ENCODE results near the gene KRT7.
A peak's percentile ranks its signal among the peaks of the same experiment; 100 is the strongest.
"Not testable (repeated sequence)": the region's sequence is repeated elsewhere in the genome, so short reads cannot be mapped to it uniquely, and the experiment has no call there.

KRT7 gene

DNA sequence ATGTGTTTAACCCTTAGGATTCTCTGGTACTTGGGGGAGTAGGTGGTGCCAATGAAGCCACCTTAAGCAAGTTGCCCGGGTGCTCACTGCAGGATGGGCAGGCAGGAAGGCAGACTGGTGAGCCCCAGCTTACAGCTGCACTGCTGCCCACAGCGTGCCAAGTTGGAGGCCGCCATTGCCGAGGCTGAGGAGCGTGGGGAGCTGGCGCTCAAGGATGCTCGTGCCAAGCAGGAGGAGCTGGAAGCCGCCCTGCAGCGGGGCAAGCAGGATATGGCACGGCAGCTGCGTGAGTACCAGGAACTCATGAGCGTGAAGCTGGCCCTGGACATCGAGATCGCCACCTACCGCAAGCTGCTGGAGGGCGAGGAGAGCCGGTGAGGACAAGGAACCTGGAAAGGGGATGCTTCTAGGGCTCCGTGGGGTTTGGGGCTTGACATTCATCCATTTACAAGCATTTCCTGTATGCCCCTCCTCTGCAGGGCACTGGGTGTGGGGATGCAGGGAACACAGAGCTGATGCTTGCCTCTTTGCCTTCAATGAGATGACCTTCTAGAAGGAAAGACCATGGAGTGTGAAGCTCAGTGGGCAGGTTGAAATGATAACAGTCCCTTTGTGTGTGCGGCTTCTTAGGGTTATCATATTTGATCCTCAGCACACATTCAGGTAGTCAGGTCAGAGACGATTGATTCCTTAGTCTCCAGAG is 12.4 kb downstream of the KRT7 start:
- DNase-seq: no peak

DNA sequence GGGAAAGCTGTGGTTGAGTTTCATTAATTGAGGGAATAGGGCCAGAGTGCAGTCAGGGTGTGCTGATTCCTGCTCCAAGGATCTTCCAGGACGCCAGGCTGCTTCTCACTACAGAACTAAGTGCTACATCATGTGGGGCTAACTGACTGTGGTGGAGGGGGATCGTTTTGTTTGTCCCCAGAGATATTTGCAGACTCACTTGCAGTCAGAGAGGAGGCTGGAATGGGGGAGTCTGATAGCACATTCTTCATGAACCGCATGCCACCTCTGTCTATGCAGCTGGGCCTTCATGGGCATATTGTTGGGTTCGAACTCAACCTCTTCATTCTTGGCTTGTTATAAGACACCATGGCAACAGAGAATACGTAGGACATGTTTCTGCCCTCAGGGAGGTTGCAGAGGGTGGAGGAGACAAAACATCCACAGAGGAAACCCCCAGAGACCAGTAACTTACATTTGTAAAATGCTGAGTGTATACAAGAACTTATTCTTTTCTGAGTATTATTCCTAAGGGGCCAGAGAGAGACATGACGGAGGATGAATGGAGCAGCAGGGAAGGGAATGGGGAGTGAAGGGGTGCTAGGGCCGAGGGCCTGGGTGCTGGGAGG is 13.0 kb downstream of the KRT7 start:
- DNase-seq: no peak

DNA sequence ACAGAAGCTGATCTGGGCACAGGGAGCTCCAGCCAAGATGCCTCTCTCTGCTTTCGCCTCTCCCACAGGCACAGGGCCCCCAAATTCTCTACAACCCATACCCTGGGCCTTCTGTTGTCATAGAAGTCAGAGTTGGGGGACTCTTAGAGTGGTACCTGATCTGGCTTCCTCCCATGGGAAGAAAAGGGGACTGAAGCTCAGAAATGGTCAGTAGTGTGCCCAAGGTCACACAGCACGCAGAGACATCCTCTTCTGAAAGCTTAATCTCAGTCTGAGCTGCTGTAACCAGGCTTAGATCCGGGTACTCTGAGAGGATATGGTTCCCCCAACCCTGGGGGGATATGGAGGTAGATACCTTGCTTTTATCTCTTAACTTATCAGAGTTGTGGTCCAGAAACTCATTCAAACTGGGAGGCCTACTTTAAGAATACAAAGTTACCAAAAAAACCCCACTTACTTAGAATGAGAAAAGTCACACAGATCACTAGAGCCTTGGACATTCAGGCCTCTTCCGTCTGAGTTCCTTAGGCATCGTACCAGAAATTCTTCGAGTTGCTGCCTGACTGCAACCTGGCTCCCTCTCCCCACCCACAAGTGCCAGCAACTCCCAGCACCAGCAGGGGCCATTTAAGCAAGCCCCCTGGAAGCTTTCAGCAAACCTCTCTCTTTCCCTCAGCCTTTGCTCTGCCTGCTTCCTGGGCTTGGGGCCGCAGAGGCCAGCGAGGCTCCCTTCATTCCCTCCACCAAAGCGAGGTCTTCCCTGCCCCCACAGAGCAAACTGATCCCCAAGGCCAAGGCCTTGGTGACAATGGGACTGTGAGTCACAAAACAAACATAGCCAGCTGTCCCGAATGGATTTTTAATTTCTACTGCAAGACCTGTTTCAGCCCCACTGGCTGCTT is 13.9 kb downstream of the KRT7 start:
- peak in 1 of 14 donors; percentile 60 for DNase-seq

DNA sequence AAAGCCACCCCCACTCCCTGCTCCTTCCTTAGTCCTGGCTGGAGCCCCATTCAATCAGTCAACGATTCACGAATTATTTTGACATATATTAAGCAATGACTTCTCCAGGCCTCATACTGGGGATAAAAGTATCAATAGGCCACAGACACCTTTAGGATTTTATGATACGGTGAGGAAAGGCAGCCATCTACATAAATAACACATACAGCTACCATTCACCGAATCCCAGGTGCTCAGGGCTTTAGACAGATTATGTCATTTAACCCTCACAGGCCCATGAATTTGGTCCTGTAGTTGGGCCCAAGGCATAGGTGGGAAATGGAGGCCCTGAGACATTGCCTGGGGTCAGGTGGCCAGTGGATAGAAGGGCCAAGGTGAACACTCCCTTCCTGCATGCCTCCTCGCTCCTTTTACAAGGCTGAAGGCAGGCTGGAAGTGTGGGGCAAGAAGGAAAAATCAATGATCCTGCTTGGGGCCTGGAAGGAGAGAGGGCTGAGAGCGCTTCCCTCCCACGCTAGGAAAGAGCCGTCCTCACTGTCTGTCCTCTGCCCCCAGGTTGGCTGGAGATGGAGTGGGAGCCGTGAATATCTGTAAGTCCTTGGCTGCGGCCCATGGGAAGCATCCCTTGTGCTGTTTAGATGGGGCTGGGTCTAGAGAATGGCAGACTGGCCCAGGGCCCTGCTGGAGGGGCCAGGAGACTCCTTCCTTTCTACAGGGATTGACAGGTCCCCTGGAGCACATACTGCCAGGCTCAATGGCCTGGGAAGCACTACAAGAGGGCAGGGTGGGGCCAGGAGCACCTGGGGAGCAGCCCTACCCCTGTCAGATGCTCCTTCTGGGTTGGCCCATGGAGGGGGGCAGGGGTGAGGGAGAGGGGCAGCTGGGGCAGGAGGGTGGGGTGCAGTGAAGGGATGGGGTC is 14.8 kb downstream of the KRT7 start:
- no peak for DNase-seq

DNA sequence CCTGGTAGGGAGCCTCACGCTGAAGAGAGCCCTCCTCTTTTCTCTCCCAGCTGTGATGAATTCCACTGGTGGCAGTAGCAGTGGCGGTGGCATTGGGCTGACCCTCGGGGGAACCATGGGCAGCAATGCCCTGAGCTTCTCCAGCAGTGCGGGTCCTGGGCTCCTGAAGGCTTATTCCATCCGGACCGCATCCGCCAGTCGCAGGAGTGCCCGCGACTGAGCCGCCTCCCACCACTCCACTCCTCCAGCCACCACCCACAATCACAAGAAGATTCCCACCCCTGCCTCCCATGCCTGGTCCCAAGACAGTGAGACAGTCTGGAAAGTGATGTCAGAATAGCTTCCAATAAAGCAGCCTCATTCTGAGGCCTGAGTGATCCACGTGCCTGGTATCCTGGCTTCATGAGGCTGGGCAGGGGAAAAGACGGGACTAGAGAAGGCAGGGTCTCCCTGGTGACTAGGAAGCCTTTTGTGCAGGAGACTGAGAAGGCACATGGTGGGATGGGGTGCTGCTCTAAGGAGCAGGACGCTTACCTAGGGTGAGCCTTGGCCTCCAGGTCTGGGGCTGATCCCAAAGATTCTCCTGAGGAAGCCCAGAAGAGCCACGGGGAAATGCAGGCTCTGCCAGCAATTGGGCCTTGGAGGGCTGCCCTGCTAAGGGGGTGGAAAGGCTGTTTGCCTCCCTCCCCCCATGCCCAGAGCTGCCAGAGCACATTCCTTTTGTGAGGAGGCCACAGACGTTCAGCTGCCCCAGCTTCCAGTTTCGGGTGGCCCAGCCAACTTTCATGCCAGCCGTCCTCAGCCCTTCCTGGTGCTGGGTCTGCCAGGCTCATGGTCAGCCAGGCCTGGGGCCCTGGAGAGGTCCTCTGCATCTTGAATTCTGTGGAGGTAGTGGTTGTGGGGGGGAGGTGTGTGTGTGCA is 15.8 kb downstream of the KRT7 start:
- peak in 10 of 14 donors; percentile 18 to 76 (median 60) for DNase-seq

DNA sequence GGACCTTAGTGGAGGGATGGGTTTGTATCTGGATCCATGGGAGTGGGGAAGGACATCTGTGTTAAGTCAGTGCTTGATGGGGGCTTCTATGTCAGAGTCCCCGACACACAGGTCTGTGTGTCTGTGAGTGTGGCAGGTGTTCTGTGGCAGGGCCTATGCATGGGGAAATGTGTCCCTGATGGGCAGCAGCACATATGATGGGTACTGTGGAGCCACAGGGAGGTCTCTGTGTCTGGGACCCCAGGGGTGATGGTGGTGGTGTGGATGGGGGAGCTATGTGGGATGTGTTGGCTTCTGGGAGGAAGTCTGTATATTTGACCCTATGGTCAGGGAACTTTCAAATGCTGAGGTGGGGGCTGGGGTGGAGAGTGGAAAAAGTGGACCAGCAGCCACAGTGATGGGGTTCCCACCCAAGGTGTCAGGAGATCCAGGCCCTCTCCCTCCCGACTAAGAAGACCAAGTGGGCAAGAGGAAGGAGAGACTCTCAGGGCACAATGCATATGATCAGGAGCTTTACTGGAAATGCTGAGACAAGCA is 16.5 kb downstream of the KRT7 start:
- no peak for DNase-seq

DNA sequence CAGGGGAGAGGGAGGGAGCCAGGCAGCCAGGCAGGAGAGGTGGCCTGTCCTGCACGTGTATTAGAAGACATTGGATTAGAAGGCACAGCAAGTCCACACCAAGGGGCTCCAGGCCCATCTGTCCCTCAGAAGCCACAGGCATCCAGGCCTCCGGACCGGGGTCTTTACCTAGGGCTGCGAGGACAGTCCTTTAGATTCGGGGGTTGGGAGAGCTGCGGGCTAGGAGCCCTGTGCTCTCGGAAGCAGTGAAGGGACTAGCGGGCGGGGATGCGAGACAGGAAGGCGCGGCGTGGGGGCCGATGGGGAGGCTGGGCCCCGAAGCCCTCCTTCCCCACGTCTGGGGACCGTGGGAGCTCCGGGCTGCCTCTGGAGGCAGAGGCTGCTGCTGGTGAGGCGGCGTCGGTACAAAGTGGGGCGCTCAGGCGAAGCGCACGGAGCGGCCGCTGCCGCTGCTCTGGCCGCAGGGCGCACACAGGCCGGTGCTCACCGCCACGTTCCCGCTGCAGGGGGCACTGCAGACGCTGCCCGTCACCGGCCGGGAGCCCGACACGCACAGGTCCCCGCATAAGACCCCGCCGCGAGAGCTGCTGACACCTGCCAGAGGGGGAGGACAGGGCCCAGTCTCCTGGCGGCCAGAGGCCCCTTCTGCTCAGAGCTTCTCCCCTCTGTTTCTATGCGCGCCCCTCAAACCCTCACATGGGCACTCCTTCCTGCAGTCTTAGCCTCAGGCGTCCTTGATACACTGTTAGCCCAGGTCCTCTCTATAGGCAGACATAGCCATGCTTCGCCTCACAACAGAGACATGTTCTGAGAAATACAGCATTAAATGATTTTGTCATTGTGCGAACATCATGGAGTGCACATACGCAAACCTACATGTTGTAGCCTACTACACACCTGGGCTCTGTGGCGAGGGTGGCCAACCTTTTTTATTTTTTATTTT is 17.3 kb downstream of the KRT7 start:
- no peak for DNase-seq

DNA sequence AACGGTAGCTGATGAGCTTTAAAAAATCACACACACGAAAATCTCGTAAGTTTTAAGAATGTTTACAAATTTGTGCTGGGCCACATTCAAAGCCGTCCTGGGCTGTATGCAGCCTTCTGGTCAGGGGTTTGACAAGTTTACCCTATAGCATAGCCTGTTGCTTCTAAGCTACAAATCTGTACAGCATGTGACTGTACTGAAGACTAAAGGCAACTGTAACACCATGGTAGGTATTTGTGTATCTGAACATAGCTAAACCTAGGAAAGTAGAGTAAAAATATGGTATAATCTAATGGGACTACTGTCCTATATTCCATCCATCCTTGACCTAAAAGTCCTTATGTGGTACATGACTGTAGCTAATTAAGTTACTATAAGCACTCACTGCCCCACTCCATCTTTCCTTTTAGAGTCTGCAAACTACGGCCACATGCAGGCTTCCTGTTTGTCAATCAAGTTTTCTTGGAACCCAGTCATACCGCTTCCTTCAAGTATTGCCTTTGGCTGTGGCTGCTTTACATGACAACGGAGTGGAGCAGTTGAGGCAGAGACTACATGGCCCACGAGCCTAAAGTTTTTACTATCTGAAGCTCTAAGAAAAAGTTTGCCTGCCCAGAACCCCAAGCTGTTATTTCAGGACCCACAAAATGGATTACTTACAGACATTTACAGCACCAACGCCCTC is 18.5 kb downstream of the KRT7 start:
- DNase-seq: no peak

DNA sequence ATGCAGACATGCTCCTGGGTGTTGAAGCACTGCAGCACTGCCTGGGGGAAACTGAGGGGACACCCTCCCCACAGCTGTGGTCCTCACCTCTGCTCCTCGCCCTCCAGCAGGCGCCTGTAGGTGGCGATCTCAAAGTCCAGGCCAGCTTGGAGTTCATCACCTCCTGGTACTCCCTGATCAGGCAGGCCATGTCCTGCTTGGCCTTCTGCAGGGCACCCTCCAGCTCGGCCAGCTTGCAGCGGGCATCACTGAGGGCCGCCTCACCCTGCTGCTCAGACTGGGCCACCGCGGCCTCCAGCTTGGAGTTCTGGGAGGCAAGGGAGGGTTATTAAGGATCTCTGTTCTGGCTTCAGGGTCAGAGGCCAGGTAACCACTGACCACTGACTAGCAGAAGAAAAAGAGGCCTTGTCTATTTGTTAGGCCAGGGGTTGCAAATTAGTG is 19.2 kb downstream of the KRT7 start:
- not testable (repeated sequence) for DNase-seq

DNA sequence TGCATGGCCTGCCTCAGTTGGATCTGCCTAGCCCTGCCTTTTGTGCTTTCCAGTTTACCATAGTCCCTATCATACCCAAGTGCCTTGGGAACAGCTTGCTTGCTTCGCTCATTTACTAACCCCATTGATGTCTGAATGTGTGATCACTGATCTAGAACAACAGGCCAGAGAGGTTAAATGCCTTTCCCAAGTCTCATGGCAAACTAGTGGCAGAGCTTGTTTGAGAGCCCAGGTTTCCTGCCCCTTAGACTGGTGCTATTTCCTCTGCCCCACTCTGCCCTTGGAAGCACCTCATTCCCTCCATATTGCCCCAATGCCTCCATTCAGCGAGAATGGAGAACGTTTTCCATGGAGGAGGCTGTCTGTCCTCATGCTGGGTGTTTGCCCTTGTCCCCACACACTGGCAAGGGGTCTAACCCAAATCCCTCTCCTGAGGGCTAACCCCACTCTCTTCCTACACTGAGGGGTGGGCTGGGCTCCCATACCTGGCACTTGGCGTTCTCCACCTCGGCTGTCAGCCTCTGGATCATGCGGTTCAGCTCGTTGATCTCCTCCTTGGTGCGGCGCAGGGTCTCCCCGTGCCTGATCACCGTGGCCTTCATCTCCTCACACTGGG is 19.8 kb downstream of the KRT7 start:
- DNase-seq: no peak

DNA sequence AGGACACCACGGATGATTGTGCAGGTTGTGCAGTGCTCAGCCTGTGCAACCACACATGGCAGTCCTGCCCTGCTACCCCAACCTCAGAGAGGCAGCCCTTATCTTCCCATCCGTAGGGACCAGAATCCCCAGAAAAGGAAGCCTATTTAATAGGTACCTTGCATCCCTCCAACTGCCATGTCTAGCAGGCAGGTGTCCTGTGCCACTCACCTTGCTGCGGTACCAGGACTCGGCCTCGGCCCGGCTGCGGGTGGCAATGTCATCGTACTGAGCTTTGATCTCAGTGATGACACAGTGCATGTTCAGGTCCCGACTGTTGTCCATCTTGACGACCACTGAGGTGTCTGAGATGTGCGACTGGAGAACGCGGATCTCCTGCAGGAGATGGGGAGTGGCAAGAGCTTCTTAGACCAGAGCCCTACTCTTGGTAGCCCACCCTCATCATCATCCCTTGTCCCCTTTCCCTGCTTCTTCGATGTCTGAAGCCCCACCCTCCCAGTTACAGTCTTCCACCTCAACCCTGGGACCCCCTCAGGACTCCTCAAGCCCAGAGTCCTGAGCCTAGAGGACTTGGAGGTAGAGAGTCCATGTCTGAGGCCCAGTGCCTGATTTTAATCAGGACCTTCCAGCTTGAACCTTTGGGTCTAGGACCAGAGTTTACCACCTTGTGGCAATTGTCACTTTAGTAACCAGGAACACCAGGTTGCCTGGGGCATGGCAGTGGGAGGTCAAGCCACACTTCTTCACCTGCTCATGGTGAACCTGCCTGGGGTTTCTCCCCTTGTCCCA is 20.5 kb downstream of the KRT7 start:
- DNase-seq: no peak

DNA sequence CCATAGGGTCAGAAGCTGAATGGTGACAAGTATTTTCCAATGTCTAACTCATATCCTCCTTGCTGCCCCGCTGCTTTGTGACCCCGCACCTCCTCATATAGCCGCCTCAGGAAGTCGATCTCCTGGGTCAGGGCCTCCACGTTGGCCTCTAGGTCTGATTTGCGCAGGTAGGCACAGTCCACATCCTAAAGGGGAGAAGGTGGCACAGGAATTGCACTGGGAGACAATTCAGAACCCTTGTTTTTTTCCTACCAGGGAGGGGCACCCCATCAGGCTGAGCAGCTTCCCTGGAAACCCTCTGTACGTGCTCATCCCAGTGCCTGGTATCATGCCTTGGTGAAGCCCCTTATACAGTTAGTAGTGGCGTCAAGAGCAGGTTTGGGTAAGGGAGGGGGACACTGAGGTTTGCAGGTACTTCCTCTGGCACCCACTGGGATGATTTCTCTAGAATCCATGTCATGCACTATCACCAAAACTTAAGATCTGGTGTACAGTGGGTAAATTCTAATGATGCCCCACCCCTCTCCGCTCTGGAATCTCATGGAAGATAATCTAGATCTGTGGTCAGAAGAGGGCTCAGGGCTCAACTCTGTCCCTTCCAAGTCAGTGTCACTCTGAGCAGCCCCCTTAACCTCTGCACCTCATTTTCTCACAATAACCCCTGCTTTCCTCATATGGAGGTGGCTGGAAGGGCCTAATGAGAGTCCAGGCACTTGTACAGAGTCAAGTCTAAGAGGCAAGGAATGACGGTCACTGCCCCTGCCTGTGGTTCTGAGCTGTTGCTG is 21.3 kb downstream of the KRT7 start:
- DNase-seq: no peak

DNA sequence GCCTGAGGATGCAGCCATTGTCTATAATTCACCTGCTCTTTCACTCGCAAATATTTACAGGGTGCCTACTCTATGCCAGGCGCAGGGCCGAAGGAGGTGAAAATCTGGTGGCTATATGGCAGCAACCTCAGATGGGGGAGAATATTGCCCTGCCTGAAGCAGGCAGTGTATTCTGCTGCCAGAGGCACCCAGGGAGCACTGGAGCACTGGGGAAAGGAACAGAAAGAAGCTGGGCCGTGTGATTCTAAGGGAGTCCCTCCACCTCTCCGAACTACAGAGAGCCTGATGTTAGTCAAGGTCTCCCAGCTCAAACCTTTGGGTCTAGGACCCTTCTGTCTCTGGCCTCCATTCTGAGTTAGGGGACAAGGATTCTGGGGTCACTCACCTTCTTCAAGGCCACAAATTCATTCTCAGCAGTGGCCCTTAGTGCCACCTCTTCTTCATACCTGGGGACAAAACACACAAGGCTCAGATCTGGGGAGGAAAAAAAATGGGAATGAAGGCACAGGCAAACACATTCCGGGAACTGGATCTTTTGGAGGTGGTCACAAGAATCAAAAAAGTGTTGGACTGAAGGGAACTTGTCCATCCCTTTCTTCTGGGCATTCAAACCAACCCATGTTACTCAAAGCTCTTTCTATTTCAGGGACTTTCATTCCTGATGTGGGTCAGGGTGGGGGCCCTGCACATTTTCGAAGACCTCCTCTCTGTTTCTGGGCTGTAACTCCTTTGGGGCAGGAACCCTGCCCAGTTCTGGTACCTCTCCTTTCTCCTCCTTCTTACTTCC is 22.1 kb downstream of the KRT7 start:
- no peak for DNase-seq

DNA sequence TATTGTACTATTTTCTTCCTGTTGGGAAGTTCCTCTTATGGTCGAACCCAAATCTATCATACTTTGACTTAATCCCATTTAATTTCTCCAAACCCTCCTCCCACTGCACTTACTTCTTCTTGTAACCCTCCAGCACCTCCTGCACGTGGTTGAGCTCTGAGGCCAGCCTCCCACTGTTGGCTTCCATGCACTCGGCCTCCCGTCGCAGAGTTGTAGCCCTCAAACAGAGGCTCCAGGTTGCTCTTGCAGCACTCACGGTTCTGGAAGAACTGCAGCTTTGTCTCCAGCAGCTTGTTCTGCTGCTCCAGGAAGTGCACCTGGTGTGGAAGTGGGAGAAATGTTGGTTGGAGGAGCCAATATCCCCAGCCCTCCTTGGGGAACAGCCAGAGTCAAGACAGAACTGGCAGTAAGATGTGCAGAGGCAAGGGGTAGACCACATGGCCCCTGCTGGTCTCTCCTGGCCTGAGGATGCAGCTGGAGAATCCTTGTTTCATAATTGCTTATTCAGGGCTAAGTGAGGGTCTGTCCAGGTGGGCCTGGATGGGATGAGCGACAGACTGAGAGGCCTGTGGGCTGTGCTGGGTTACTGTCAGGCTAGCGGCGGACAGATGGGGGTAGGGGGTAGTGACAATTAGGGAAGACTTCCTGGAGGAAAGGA is 23.0 kb downstream of the KRT7 start:
- no peak for DNase-seq

DNA sequence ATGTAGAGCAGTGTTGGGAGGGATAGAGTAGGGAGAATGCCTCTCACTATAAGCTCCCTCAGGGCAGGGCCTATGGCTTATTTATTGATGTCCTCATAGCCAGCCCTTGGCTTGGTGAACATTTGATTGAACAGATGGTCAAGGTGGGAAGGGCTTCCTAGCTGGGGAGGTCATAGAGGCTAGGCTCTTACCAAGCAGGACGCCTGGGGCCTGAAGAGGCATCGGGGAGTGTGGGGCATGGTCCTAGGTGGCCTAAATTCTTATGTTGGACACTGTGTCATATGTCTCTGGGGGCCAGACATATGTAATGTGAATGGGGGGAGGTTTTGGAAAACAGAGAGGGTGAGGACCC is 23.5 kb downstream of the KRT7 start:
- DNase-seq: no peak

All from C1 segment of cervical spinal cord (tissue), 14 donors.